H1 (cell line): Measurements from ENCODE around the gene FBLIM1.

Experiments used
- CHD2 ChIP-seq: IDR thresholded peaks from 2 replicates; pipeline ENCODE4 v1.6.1; 2012; ENCODE audit warnings: low read length, improper control_type of control experiment
- TCF12 ChIP-seq: IDR thresholded peaks from 2 replicates; pipeline ENCODE4 v1.6.1; 2011; ENCODE audit warnings: low read depth, mild to moderate bottlenecking, low read length

GRCh38 chr1:15755646-15756040 is 3.0 kb upstream of the FBLIM1 start:
- TF ChIP-seq TCF12 (no peak), CHD2 (no peak)
